ENCODE results near the gene CC2D1B. TPM values are rescaled to one million over a fixed set of nuclear protein-coding genes. Genes with fewer than 3 reads are reported as not detected.

CC2D1B gene
- total and polyA plus RNA-seq, 9 of the 15 experiments (the other 6 are each of a cell fraction or from before 2014, with no cell fraction given) = 1.2 to 33.6 (median 25.5) TPM

DNA sequence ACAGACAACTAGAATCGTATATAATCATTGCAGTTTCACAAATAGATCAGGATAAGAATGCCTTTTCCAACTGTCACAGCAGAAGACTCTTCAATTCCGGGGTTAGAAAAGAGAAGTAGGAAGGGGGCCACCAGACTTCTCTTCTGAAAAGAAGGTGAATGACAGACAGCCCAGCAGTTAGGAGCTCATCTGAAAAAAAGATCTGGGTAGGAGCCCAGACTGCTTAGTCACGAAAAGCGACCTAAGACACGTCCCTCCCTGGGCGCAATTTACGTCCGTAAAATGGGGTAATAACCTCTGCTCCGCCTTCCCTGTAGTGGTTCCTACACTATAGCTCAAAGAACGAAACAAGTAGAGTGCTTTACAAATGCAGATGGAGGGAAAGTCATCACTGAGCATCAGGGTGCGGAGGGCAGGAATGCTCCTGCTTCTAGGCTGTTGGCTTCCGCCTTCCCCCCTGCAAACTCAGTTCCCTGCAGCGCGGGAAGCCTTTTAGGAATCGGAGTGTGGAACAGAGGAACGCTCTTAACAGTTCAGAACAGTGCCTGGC lies 37.6 kb upstream of the CC2D1B start (continued):
- no peak for TF ChIP-seq SRSF1 (IDR thresholded peaks at IDR 0.05; ENCODE audit: low read depth, low read length)
- no peak for TF ChIP-seq ZNF282 (CRISPR knock-in tag; IDR thresholded peaks at IDR 0.05)
- no peak for TF ChIP-seq NFIC (IDR thresholded peaks at IDR 0.05)
- TF ChIP-seq BRD9 (IDR thresholded peaks at IDR 0.05; ENCODE audit: low read depth, partially characterized antibody) = no peak
- TF ChIP-seq OTX1 (CRISPR knock-in tag; IDR thresholded peaks at IDR 0.05) = no peak
- no peak for TF ChIP-seq IFI16 (CRISPR knock-in tag; IDR thresholded peaks at IDR 0.05)
- no peak for TF ChIP-seq LCOR (CRISPR knock-in tag; IDR thresholded peaks at IDR 0.05)
- no peak for TF ChIP-seq CCNT2 (IDR thresholded peaks at IDR 0.05; ENCODE audit: borderline replicate concordance, extremely low read depth, insufficient read length, low read depth, low read length)
- TF ChIP-seq KAT2B (IDR thresholded peaks at IDR 0.05; ENCODE audit: low read depth, low read length) = no peak
- TF ChIP-seq CBX8 (IDR thresholded peaks at IDR 0.05; ENCODE audit: borderline replicate concordance, extremely low read depth, low read depth, low read length, poor library complexity, severe bottlenecking) = no peak
- peak; percentile 45 for TF ChIP-seq MTA3 (IDR thresholded peaks at IDR 0.05; ENCODE audit: borderline replicate concordance)
- TF ChIP-seq MAFF (IDR thresholded peaks at IDR 0.05; ENCODE audit: low read length) = peak; percentile 84
- no peak for TF ChIP-seq TEAD1 (CRISPR knock-in tag; IDR thresholded peaks at IDR 0.05)
- TF ChIP-seq RNF2 (IDR thresholded peaks at IDR 0.05) = no peak
- TF ChIP-seq SRSF9 (IDR thresholded peaks at IDR 0.05; ENCODE audit: borderline replicate concordance, low read depth, low read length) = no peak
- TF ChIP-seq MAZ (CRISPR knock-in tag; conservative IDR thresholded peaks at IDR 0.05 in 1 of 2, IDR thresholded peaks at IDR 0.05 in 1 of 2) = no peak; a peak in 1 of 4 replicates
- peak in 1 of 2 experiments; percentile 80; a peak in 2 of 4 replicates for TF ChIP-seq SIN3A (IDR thresholded peaks at IDR 0.05; ENCODE audit: borderline replicate concordance in 2 of 2, control insufficient read depth in 1 of 2, low read depth in 2 of 2, low read length in 2 of 2)
- no peak for TF ChIP-seq NR4A1 (CRISPR knock-in tag; IDR thresholded peaks at IDR 0.05)
- TF ChIP-seq NR4A1 (tag; IDR thresholded peaks at IDR 0.05) = 0 out of 2 replicates have a peak, but pooled peaks have one; percentile 39
- TF ChIP-seq ZNF175 (CRISPR knock-in tag; IDR thresholded peaks at IDR 0.05; ENCODE audit: low read depth) = no peak
- no peak for TF ChIP-seq TAF15 (IDR thresholded peaks at IDR 0.05; ENCODE audit: low read depth, low read length)
- no peak for TF ChIP-seq TCF7 (IDR thresholded peaks at IDR 0.05; ENCODE audit: borderline replicate concordance)
- TF ChIP-seq MTA2 (IDR thresholded peaks at IDR 0.05; ENCODE audit: low read depth) = no peak
- 0 out of 2 replicates have a peak, but pooled peaks have one; percentile 13 for TF ChIP-seq ARID1B (IDR thresholded peaks at IDR 0.05)
- no peak for TF ChIP-seq CC2D1A (IDR thresholded peaks at IDR 0.05)
- TF ChIP-seq, protein P1, sequence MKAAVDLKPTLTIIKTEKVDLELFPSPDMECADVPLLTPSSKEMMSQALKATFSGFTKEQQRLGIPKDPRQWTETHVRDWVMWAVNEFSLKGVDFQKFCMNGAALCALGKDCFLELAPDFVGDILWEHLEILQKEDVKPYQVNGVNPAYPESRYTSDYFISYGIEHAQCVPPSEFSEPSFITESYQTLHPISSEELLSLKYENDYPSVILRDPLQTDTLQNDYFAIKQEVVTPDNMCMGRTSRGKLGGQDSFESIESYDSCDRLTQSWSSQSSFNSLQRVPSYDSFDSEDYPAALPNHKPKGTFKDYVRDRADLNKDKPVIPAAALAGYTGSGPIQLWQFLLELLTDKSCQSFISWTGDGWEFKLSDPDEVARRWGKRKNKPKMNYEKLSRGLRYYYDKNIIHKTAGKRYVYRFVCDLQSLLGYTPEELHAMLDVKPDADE (conservative IDR thresholded peaks at IDR 0.05; ENCODE audit: control insufficient read depth, low read depth, low read length) = no peak; the same call in 1 of the 2 replicates
- TF ChIP-seq HNRNPK (IDR thresholded peaks at IDR 0.05; ENCODE audit: low read depth, low read length, poor library complexity, severe bottlenecking) = no peak
- TF ChIP-seq, protein P2, sequence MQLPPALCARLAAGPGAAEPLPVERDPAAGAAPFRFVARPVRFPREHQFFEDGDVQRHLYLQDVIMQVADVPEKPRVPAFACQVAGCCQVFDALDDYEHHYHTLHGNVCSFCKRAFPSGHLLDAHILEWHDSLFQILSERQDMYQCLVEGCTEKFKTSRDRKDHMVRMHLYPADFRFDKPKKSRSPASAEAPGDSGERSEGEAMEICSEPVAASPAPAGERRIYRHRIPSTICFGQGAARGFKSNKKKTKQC (CRISPR knock-in tag; IDR thresholded peaks at IDR 0.05) = no peak; the same call in 1 of the 2 replicates
- TF ChIP-seq NR1H2 (CRISPR knock-in tag; IDR thresholded peaks at IDR 0.05) = peak; percentile 32; the same call in 1 of the 2 replicates
- no peak for TF ChIP-seq FOS (IDR thresholded peaks at IDR 0.05; ENCODE audit: extremely low read depth, insufficient read length)
